ENCODE measurements around the gene MED8.
A peak's percentile ranks its signal among the peaks of the same experiment; 100 is the strongest.

The MED8 gene, protein sequence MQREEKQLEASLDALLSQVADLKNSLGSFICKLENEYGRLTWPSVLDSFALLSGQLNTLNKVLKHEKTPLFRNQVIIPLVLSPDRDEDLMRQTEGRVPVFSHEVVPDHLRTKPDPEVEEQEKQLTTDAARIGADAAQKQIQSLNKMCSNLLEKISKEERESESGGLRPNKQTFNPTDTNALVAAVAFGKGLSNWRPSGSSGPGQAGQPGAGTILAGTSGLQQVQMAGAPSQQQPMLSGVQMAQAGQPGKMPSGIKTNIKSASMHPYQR

DNA sequence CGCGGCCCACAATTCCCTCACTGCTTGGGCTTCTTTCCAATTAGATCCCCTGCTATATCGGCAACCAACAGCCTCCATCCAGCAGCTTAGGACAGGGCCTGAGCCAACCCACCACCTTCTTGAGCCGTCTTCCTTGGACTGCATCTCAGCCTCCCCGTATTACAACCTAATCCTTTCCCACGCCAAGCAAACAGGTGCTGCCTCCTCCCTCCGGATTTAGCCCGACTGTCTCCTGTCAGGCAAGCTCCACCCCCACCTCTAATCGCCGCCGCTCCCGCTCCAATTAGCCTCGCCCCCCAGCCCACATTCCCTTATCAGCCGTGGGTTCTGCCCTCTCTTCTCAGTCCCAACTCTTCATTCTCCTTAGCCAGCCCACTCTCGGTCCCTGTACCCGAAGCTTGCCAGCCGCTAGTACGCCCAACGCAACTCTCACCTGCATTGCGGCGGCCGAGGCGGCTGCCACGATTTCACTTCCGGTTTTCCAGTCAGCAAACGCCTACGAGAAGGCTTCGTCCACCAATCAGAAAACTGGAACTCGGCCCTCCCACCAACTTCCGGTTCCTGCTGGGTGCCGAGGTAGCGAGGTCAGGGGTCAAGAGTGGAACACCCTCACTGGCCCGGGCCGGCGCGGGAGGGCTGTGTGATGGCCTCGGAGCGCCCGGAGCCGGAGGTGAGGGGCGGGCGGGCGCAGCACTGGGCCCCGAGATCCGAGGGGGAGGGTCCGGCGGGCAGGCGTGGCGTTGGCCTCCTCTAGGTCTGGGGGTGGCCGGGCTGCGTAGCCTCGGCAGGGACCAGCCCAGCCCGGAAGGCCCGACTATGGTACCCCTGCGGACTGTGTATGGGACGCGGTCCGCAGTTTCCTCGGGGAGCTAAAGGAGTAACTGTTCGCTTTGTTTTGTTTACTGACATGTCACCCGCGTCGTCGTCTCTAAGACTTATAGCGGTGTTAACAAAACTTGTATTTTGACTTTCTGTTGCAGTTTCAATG is at the start of gene MED8, which contains the start of gene SZT2:
MED8 (minus strand) TSS at position 475 of the 988 bp plus-strand sequence; CDS start at position 439, 36 bp downstream.
SZT2 (plus strand) TSS at position 574 of the 988 bp plus-strand sequence; CDS start at position 644, 70 bp downstream.
- DNase-seq (ENCODE audit: low read depth), result peak; percentile 89

DNA sequence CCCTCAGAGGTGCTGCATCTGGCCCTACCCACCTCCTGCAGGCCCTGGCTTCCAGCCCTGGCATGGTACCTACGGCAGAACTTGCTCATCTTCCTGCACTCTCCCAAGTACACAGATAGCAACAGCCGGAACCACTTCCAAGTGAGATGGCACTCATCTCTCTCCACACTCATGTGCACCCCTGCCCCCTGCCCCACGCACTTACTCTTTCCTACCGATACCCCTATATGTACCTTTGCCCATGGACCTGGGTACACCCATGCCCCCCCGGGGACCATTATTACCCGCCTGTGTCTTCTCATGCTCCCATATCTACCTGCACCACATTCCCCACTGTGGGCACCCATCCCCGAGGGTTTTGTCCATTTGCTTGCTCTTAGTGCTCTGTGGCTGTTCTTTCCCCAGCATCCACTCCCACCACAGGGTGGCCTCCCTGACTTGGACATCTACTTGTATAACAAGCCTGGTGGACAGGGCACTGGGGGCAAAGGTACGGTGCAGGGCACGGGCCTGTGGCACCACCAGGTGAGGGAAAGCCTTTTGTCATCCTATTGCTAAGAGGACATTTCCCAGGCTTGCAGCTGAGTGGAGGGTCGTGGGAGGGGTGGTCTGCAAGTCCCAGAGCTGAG is 49.5 kb upstream of the MED8 start:
- DNase-seq (ENCODE audit: low read depth), result no peak

DNA sequence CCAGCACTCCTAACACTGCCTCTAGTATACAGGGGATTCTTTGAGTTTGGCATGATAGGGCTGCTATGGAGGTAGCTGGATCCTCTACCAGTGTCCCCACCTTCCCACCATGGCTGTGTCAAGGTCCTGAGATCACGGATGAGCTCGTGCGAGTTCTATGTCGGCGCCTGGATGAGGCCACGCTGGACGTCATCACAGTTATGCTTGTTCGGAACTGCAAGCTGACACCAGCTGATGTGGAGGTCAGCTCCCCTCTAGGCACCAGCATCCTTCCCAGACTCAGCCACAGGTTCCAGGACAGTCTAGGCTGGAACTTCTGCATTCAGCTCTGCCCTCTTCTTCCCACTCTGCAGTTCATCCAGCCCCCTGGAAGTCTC is 49.0 kb upstream of the MED8 start:
- DNase-seq (ENCODE audit: low read depth), result no peak

DNA sequence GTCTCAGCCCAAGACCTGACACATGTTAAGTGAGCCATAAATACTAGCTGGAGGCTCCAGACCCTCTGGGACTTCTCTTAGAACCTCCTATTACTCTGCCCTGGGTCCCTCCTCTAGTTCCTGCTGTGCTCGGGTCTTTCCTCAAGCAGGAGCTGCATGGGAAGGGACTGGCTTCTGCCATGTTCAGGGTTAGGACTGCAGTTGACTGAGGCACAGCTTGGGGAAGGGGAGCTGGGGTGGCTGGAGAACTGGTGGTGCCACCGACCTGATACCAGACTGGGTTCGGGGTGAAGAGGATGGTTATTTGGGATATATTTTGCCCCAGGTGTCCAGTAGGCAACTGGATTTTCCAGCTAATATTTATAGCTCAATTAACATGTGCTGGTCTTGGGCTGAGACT is 48.4 kb upstream of the MED8 start:
- no peak for DNase-seq (ENCODE audit: low read depth)

DNA sequence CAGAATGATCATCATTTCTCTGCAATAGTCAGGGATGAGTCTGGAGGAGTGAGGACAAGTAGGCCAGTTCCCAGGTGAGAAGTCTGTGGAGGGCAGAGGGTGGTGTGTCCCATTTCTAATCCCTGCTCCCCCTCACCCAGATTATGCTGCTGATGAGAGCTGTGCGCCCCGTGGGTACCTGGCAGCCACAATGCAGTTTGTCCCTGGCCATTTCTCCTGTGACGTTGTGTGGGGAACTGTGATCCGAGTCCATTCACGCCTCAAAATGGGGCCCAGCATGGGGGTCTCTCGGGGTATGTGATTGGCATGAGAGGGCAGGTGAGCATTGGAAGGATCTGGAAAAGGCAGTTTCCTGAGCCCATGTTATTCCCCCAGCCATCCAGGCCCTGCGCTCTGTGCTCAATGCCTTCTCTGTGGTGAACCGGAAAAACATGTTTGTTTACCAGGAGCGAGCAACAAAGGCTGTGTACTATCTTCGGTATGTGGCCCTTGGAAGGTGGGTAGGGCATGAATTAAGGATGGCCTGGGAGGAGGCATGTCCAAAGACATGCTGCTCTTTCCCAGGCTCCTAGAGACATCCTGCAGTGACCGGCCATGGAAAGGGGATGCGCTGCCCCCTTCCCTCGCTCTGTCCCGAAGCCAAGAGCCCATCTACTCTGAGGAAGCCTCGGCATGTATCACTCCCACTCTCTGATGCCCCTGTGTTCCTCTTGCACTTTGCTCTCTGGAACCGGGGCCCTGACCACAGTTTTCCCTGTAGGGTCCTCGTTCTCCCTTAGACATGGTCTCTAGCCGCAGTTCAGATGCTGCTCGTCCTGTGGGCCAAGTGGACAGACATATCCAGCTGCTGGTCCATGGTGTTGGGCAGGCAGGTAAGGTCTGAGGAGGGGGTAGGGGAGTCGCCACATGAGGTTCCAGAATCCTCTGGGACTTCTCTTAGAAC is 47.7 kb upstream of the MED8 start:
- DNase-seq (ENCODE audit: low read depth), result no peak

DNA sequence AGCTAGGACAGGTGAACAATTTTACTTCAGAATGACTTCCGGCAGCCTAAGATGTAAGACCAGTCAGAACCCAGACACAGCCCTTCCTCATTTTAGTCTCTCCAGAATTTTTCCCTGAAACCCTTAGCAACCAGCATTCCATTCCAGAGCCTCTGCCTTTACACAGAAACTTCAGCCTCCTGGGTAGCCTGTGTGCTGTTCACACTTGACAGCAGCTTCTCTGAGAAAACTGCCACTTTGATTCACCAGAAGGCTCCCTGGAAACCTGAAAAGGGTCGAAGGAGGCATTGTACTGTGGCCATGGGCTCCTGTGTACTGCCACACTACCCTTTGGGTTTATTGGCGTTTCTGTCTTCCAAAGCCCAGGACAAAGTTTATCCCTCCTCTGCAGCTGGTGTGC is 46.8 kb upstream of the MED8 start:
- no peak for DNase-seq (ENCODE audit: low read depth)

DNA sequence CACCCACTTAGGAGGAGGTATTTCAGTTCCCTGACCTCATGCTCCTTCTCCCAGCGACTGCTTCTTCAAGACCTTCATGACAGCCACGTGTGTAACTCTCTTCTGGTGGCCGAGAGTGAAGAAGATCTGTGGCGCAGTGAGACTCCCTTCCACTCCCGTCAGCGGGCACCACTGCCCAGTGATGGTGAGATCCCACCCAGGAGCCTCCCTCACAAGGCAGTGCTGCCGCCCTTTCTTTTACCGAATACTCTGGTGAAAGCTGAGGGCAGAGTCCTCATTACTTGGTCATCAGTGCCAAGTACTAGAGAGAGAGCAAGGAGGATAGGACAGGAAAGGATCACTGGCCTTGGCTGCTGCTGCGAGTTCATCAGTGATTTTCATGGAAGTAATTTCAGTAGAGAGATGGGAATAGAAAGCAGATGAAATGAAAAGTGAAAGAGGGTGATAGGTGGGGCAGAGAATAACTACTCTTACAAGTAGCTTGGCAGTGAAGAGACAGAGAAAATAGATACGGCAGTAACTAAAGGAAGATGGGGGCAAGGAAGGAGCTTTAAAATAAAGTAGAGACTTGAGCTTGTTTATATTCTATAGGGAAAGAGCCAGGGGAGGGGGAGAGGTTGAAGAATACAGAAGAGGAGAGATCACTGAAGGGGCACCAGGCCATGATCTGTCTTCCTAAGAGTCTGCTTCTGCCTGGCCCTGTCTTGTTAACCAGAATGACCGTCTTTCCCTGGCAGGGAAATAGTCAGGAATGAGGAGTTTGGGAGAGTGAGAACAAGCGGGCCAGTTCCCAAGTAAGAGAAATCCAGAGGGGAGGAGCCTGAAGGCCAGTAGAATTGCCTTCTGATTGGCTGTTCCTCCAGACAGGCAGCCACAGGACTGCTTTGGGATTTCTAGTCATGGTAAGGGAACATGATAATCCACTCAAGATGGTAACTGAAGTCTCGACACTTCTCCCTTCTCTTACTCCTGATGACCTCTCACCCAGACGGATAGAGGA is 45.8 kb upstream of the MED8 start:
- peak; percentile 57 for DNase-seq (ENCODE audit: low read depth)

DNA sequence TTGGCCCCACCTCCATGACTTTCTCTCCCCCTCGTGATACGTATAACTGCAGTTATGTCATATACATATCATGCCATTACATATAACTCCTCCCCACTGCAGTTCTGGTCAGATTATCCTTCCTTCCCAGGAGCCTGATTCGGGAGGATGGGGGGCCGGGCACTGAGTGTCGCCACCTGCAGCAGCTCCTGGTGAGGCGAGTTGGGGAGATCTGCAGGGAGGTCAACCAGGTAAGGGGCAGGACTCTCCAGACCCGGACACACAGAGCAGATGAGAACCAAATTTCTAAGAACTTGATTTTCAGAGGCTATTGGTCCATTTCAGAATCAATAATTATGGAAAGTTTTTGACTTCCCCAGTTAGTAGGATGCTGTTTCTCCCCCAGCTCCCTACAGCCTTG is 44.7 kb upstream of the MED8 start:
- no peak for DNase-seq (ENCODE audit: low read depth)

DNA sequence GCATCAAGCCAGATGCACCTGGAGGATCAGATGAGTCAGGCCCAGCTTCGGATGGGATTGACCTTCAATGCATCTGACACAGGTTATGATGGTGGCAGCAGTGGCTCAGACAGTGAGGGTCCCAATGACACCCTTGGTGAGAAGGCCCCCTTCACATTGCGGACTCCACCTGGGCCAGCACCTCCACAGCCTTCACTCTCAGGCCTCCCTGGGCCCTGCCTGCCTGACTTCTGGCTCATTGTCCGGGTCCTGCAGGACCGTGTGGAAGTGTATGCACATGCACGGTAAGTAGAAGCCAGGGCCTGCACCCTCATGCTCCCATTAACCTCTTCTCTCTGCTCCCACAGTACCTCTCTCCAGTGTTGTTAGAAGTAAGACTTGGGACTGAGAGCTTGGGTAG is 43.3 kb upstream of the MED8 start:
- DNase-seq (ENCODE audit: low read depth), result no peak

DNA sequence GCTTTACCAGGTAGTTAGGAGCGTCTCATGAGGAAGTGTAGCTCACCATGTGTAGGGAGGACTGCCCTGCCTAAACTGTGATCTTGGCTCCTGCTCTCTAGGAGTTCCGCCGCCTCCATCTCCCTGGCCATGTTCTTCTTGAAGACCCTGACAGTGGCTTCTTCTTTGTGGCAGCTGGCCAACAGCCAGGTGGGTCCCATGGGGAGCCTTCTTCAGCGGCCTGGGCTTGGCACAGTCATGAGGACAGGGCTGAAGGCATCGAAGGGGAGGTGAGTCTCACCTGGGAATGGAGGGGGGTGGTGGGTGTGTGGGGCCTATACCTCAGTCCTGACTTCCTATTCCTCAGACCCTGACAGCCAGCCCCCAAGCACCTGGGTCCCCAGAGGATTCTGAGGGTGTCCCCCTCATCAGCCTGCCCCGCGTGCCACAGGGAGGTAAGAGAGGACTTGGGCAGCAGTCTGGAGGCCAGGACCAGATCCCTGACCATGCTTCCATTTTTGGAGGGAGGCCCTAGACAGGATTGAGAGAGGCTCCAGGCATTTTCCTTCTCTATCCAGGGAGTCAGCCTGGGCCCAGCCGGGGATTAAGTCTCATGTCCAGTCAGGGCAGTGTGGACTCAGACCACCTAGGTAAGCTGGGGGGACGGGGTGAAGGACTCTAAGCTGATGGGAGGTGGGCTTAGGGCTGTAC is 42.7 kb upstream of the MED8 start:
- no peak for DNase-seq (ENCODE audit: low read depth)

DNA sequence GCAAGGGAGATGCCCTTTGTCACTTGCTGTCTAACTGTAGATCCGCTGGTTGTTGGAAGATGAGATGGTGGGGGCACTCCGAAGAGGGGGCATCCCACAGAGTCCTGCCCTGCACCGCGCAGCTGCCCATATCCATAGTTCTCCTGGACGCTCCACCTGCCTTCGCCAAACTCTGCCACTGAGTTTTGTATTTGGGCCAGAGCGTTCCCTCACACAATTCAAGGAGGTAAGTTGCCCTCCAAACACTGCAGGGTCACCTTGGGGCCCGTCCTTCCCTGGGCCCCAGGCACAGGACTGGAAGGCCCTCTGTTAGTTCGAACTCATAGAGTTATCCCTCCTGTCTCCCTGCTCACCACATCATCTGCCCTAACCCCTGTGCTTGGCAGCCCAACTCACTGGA is 42.1 kb upstream of the MED8 start:
- DNase-seq (ENCODE audit: low read depth), result no peak

DNA sequence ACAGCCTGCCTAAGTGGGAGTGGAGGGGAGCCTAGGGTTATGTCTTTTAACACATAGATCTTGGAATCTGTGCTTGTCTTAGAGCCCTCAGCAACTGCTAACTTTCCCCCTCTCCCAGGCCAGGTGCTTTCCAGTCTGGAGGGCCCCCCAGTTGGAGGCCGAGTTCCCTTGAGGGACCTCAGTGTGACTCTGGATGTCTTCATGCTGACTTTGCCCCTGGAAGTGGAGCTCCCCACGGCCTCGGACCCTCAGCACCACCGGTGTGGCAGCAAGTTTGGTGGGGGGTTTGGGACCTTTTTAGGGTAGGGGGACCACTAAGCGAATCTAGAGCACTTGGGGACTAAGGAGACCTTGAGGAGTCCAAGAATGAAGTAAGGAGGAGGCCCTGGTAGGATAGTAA is 41.2 kb upstream of the MED8 start:
- DNase-seq (ENCODE audit: low read depth), result no peak

DNA sequence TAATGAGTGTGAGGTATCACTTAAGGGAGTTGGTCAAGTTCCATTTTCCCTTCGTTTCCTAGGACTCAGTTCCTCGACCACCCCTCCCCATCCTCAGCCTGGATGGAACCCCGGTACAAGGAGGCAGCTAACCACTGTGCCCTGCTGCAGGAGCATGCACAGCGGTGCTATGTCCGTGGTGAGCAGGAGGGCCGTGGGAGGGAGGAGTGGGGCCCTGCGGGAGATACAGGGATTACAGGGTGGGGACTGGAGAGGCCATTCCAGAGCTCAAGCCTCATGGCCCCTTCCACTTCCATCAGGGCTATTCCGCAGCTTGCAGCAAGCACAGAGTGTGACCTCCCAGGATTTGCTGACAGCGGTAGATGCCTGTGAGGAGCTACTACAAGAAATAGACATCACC is 38.3 kb upstream of the MED8 start:
- no peak for DNase-seq (ENCODE audit: low read depth)

DNA sequence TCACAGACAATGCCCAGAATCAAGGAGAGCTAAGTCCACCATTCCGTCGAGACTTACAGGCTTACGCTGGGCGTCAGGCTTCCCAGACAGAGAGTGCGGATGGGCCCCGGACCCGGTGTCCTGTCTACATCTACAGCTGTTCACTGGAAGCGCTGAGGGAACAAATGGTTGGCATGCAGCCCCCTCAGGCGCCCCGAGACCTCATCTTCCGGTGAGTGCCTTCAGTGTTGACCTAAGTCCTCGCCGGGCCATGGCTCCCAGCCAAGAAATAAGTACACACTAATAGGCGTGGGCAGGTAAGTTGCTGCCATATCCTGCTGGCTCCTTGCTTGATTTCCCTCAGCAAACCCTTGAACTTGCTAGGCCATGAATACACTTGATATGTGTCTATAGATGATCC is 37.9 kb upstream of the MED8 start:
- no peak for DNase-seq (ENCODE audit: low read depth)

DNA sequence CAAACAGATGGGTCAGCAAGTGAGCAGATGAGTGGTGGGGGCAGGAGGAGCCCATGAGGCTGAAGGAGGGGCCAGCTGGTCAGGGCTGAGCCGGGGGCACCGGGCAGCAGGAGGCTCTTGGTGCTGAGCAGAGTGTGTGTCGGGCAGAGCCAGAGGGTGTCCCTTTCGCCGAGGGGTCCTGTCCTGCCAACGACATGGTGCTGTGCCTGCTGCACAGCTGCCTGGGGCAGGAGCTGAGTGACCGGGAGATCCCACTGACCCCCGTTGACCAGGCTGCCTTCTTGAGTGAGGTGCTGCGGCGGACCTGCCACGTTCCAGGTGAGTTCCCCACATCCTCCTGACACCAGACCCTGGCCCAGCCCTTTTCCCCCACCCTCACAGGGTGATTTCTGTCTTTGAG is 36.6 kb upstream of the MED8 start:
- no peak for DNase-seq (ENCODE audit: low read depth)

DNA sequence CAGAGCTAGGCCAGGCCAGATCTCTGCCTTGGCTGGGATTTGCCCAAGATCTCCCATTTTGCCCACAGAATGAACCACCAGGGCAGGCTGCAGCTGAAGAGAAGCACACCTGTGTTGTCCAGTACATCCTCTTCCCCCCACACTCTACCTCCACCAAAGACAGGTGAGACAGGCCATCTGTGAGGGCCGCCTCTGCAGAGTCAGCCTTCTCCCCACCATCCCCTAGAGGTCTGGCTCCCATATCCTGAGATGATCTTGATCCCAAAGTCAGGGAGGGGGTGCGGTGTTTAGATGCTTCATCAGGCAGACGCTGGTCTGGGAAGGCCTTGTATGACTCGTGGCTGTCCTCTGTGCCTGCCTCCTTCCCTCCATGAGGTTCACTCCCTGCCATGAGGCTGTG is 35.4 kb upstream of the MED8 start:
- DNase-seq (ENCODE audit: low read depth), result no peak

DNA sequence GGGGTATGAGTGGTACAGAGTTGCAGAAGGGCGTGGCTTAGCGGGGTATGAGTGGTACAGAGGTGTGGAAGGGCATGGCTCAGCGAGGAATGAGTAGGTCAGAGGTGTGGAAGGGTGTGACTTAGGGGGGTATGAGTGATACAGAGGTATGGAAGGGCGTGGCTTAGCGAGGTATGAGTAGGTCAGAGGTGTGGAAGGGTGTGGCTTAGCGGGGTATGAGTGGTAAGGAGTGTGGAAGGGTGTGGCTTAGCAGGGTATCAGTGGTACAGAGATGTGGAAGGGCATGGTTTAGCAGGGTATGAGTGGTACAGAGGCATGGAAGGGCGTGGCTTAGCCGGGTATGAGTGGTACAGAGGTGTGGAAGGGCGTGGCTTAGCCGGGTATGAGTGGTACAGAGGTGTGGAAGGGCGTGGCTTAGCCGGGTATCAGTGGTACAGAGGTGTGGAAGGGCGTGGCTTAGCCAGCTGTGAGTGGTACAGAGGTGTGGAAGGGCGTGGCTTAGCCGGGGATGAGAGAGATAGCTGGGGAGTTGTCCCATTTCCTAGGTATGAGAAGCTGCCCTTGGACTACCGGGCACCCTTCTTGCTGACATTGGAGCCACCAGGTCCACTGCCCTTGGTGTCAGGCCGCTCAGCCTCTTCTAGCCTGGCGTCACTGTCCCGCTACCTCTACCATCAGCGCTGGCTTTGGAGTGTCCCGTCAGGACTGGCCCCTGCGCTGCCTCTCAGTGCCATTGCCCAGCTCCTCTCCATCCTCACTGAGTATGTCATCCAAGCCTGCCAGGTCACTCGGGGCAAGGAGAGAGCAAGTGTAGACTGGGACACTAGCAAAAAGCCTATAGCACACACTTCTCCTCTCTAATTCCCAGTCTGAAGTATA is 34.3 kb upstream of the MED8 start:
- DNase-seq (ENCODE audit: low read depth), result no peak

DNA sequence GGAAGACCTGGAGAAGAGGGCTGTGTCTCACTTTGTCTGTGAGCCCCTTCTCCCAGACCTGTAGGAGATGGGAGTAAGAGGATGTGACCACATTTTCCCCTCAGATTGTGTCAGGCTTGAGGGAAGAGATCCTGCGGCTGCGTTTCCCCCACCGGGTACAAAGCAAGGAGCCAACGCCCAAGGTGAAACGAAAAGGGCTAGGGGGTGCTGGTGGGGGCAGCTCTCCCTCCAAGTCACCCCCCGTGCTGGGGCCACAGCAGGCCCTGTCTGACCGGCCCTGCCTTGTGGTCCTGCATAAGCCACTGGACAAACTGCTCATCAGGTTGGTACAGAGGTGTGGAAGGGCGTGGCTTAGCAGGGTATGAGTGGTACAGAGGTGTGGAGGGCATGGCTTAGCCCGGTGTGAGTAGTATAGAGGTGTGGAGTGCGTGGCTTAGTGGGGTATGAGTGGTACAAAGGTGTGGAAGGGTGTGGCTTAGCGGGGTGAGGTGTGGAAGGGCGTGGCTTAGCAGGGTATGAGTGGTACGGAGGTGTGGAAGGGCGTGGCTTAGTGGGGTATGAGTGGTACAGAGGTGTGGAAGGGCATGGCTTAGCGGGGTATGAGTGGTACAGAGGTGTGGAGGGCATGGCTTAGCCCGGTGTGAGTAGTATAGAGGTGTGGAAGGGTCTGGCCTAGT is 33.5 kb upstream of the MED8 start:
- no peak for DNase-seq (ENCODE audit: low read depth)

Data from fibroblast of the conjunctiva (primary cell).